Endothelial cell of umbilical vein (primary cell): ENCODE measurements around the gene AAGAB. TPM values are rescaled to one million over a fixed set of nuclear protein-coding genes. Genes with fewer than 3 reads are reported as not detected.
A peak's percentile ranks its signal among the peaks of the same experiment; 100 is the strongest.

Experiments used
- BruUV-seq: library from RNA; stranded (reverse); fragments of 400-500 nt; replicated peaks from 2 replicates; lab custom pipeline; 2021; lab: Mats Ljungman, UMichigan
- CTCF ChIA-PET: fragments of 300-600, 350-600 bp; sonication (Branson Sonifier 250); formaldehyde crosslinking; loops from one replicate; lab custom pipeline; 2021; ENCODE audit warnings: antibody characterized with exemption, inconsistent platforms; lab: Charles Lee
- POLR2A ChIA-PET: fragments of 300-600, 350-600 bp; sonication (Branson Sonifier 250); formaldehyde crosslinking; loops from one replicate; lab custom pipeline; 2021; ENCODE audit warnings: antibody characterized with exemption, inconsistent platforms; lab: Charles Lee
- DNase-seq: peaks from one replicate; pipeline ENCODE4 v3.0.0-alpha.2; 2011; ENCODE audit warnings: low read depth, low spot score
- FAIRE-seq: peaks from 2 replicates; lab custom pipeline; 2011; peaks lifted over from hg19 to GRCh38; lab: Jason Lieb, UNC
- H2AFZ ChIP-seq: 2 replicates; pipeline ENCODE4 v1.6.0; 2012; ENCODE audit warnings: low read depth, low read length, control low read depth, inconsistent platforms
- H3K27ac ChIP-seq: 2 replicates; pipeline ENCODE4 v1.5.1; 2011; ENCODE audit warnings: low read depth, mild to moderate bottlenecking, control low read depth, low read length, moderate library complexity; ENCODE audit not compliant: insufficient read depth
- H3K27me3 ChIP-seq, 2 experiments: 2 replicates each; pipeline versions ENCODE4 v1.6.0 to v1.6.1; 2011; ENCODE audit warnings: low read length in 2 of 2, mixed read lengths in 1 of 2; ENCODE audit not compliant: control insufficient read depth in 2 of 2, insufficient read depth in 2 of 2
- H3K36me3 ChIP-seq, 2 experiments: 2 replicates in 1 of 2; 3 replicates in 1 of 2; pipeline ENCODE4 v1.5.1; 2011; ENCODE audit warnings: low read length in 2 of 2, mild to moderate bottlenecking in 1 of 2, moderate library complexity in 1 of 2; ENCODE audit not compliant: control insufficient read depth in 2 of 2, insufficient read depth in 2 of 2; ENCODE audit errors: extremely low read depth in 1 of 2
- H3K4me1 ChIP-seq: 3 replicates; pipeline ENCODE4 v1.5.1; 2011; ENCODE audit warnings: mild to moderate bottlenecking, low read length; ENCODE audit not compliant: control insufficient read depth, insufficient read depth; ENCODE audit errors: extremely low read depth
- H3K4me2 ChIP-seq: 2 replicates; pipeline ENCODE4 v1.6.1; 2011; ENCODE audit warnings: low read length, control low read depth, mixed read lengths; ENCODE audit not compliant: insufficient read depth
- H3K4me3 ChIP-seq, 3 experiments: fragments of 200-600 bp in 1 of 3; sonication (generic), shearing (Covaris generic) in 1 of 3; replicated peaks in 1 of 3; 2 replicates each; pipeline ENCODE4 v1.5.1; 2011 to 2016; ENCODE audit warnings: control low read depth in 3 of 3, low read length in 3 of 3, mild to moderate bottlenecking in 2 of 3, inconsistent platforms in 1 of 3, low read depth in 1 of 3, moderate library complexity in 1 of 3; ENCODE audit not compliant: insufficient read depth in 1 of 3
- H3K79me2 ChIP-seq: 2 replicates; pipeline ENCODE4 v1.6.0; 2012; ENCODE audit warnings: low read length, inconsistent platforms; ENCODE audit not compliant: control insufficient read depth, insufficient read depth
- H3K9ac ChIP-seq: replicated peaks from 2 replicates; pipeline ENCODE3; 2011; ENCODE audit warnings: low read length, control low read depth; ENCODE audit not compliant: insufficient read depth; ENCODE audit errors: extremely low read depth
- H3K9me1 ChIP-seq: replicated peaks from 3 replicates; pipeline ENCODE4 v1.6.0; 2011; ENCODE audit warnings: mild to moderate bottlenecking, low read length; ENCODE audit not compliant: control insufficient read depth, insufficient read depth; ENCODE audit errors: extremely low read depth
- H3K9me3 ChIP-seq: replicated peaks from 2 replicates; pipeline ENCODE4 v1.5.1; 2012; ENCODE audit warnings: low read length, inconsistent platforms; ENCODE audit not compliant: control insufficient read depth, insufficient read depth
- H4K20me1 ChIP-seq: replicated peaks from 2 replicates; pipeline ENCODE3; 2011; ENCODE audit warnings: mild to moderate bottlenecking, low read length; ENCODE audit not compliant: control insufficient read depth, insufficient read depth; ENCODE audit errors: extremely low read depth
- EZH2 ChIP-seq: IDR thresholded peaks from 2 replicates; pipeline ENCODE4 v1.6.1; 2012; ENCODE audit warnings: borderline replicate concordance, low read depth, mild to moderate bottlenecking, moderate library complexity, low read length, inconsistent platforms; ENCODE audit not compliant: severe bottlenecking
- FOS ChIP-seq: IDR thresholded peaks from 2 replicates; pipeline ENCODE4 v1.6.1; 2011; ENCODE audit warnings: mild to moderate bottlenecking, low read length, moderate library complexity, borderline replicate concordance; ENCODE audit not compliant: insufficient read depth
- GATA2 ChIP-seq: IDR thresholded peaks from 2 replicates; pipeline ENCODE4 v1.7.0; 2011; ENCODE audit warnings: low read depth, mild to moderate bottlenecking, moderate library complexity, mixed read lengths, low read length; ENCODE audit not compliant: insufficient read length, insufficient read depth
- JUN ChIP-seq: IDR thresholded peaks from 2 replicates; pipeline ENCODE4 v1.6.1; 2011; ENCODE audit warnings: borderline replicate concordance, low read depth; ENCODE audit not compliant: insufficient read length, insufficient read depth
- MYC ChIP-seq: IDR thresholded peaks from one replicate; pipeline ENCODE4 v1.6.1; 2011; ENCODE audit warnings: mild to moderate bottlenecking, low read depth, low read length
- POLR2A ChIP-seq: IDR thresholded peaks from 2 replicates; pipeline ENCODE4 v1.6.1; 2012; ENCODE audit warnings: low read depth, mild to moderate bottlenecking, control low read depth, low read length
- POLR2AphosphoS5 ChIP-seq: IDR thresholded peaks from 2 replicates; pipeline ENCODE4 v1.6.1; 2012; ENCODE audit warnings: low read depth, mild to moderate bottlenecking, control low read depth, low read length, moderate library complexity; ENCODE audit not compliant: insufficient read depth
- dilution Hi-C: fragments of 300-500 bp; cut with MboI; formaldehyde crosslinking; loops from one replicate; pipeline ENCODE4 v1.15.0; 2019; ENCODE audit warnings: low sequenced_read_pairs; ENCODE audit not compliant: extremely low pct_ligation_motif_present
- intact Hi-C: fragments of 100-400 bp; cut with micrococcal nuclease; formaldehyde crosslinking; loops from one replicate; pipeline ENCODE4 v1.10.0; 2022
- polyA plus RNA-seq, 4 experiments: library from polyadenylated mRNA; depleted of rRNA in 3 of 4; stranded (reverse) in 3 of 4; unstranded in 1 of 4; fragments of >200 nt; gene quantifications; 2 replicates each; pipeline versions ENCODE4 v1.2.1 to v1.2.3, GENCODE V29; 2011 to 2012; ENCODE audit warnings: missing spikeins in 1 of 4
- total RNA-seq: library from RNA; stranded (reverse); gene quantifications from 2 replicates; pipeline ENCODE4 v1.2.3, GENCODE V29; 2021
- TF ChIP-seq, protein P1 (sequence below), 2 donors: IDR thresholded peaks; 1 replicate in 1 of 2; 2 replicates in 1 of 2; pipeline ENCODE4 v1.5.1; 2011; ENCODE audit warnings: low read length in 2 of 2, mild to moderate bottlenecking in 2 of 2, moderate library complexity in 2 of 2, control low read depth in 1 of 2, inconsistent platforms in 1 of 2, low read depth in 1 of 2; ENCODE audit not compliant: insufficient read depth in 1 of 2; ENCODE audit errors: extremely low read depth in 1 of 2
- TF ChIP-seq, protein P2 (sequence below): IDR thresholded peaks from 2 replicates; pipeline ENCODE4 v1.6.1; 2011; ENCODE audit not compliant: insufficient read depth, insufficient read length

AAGAB gene
- total and polyA plus RNA-seq, 2 donors (not counting 3 experiments of a cell fraction or from before 2014, with no cell fraction given): 21.2 to 42.6 TPM

DNA sequence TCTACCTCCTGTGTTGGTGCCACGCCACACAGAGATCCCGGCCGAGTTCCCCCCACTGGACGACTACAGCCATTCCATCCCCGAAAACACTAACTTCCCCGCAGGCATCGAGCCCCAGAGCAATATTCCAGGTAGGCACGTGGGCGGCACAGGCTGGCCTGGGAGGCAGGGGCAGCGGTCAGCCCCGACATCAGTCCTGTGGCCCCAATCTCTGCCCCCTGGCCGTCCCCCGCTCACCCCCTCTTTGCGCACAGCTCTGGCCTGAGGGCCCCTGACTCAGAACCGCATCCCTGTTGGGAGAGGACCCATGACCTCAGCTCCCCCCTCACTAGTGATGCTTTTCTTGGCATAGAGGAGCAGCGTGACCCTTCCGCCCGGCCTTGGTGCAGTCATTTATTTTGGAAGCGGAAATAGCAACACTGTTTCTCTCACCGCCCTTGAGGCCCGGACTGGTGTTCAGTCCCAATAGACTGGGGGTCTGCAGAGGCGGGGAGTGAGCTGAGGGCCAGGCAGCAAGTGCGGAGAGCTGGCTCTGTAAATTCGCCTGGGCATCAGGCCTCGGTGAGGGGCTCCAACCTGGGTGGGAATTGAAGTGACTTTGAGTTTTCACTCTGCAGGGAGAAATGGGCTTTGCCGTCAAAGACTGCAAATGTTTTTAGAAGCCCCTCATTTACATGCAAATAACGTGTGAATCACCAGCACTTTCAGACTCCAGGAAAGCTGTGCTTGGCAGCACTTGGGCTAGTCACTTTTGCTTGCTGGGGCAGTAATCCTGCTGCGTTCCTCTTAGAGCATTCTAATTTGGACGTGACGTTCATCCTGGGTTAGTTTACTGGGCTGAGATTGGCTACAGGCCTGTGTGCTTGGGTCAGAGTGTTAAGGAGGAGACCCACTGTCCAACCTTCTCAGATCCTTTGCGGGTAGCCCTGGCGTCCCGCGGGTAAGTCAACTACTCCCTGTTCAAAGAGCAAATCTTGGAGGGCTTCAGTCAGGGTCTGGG lies 88.9 kb downstream of the AAGAB start:
- TF ChIP-seq POLR2AphosphoS5: peak; percentile 58
- TF ChIP-seq JUN: no peak
- no peak for TF ChIP-seq POLR2A
- TF ChIP-seq FOS: peak; percentile 5
- TF ChIP-seq, protein P1, sequence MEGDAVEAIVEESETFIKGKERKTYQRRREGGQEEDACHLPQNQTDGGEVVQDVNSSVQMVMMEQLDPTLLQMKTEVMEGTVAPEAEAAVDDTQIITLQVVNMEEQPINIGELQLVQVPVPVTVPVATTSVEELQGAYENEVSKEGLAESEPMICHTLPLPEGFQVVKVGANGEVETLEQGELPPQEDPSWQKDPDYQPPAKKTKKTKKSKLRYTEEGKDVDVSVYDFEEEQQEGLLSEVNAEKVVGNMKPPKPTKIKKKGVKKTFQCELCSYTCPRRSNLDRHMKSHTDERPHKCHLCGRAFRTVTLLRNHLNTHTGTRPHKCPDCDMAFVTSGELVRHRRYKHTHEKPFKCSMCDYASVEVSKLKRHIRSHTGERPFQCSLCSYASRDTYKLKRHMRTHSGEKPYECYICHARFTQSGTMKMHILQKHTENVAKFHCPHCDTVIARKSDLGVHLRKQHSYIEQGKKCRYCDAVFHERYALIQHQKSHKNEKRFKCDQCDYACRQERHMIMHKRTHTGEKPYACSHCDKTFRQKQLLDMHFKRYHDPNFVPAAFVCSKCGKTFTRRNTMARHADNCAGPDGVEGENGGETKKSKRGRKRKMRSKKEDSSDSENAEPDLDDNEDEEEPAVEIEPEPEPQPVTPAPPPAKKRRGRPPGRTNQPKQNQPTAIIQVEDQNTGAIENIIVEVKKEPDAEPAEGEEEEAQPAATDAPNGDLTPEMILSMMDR (IDR thresholded peaks at IDR 0.05; ENCODE audit: extremely low read depth in 1 of 2, insufficient read depth in 1 of 2, low read depth in 1 of 2, low read length in 2 of 2): no peak
- no peak for TF ChIP-seq EZH2
- no peak for TF ChIP-seq MYC
- TF ChIP-seq, protein P2, sequence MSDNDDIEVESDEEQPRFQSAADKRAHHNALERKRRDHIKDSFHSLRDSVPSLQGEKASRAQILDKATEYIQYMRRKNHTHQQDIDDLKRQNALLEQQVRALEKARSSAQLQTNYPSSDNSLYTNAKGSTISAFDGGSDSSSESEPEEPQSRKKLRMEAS: no peak
- no peak for TF ChIP-seq GATA2
- ChIA-PET POLR2A (interaction anchor here (0.9 to 2.3 kb wide), 2 partner anchors 13 to 17 kb away, joined by 3 to 6 read pairs; no protein-coding TSS in a partner anchor), CTCF (interaction anchor here (1.2 to 1.7 kb wide), 3 partner anchors 17 to 268 kb away, joined by 3 to 5 read pairs (median 4); no protein-coding TSS in a partner anchor)
- H3K27ac ChIP-seq: peak overlapping the region; percentile 83
- H3K4me1 ChIP-seq: peaks cover 51% of the 10 kb centered on the region
- H3K9me1 ChIP-seq: no peaks in the 10 kb centered on the region
- H2AFZ ChIP-seq: no peak overlapping the region
- DNase-seq (peak; percentile 87), FAIRE-seq (peak; percentile 83)
- no peaks in the 10 kb centered on the region for H3K9me3 ChIP-seq
- peak overlapping the region; percentile 45 for H3K9ac ChIP-seq
- no peaks in the 10 kb centered on the region for H3K27me3 ChIP-seq
- H3K4me3 ChIP-seq: no peak overlapping the region
- H4K20me1 ChIP-seq: no peaks in the 10 kb centered on the region
- peaks cover 74% of the 10 kb centered on the region for H3K79me2 ChIP-seq
- BruUV-seq: no TSS peak
- H3K4me2 ChIP-seq: peak overlapping the region; percentile 43
- H3K36me3 ChIP-seq: peaks cover 12 to 18% of the 10 kb centered on the region in 2 experiments
- dilution Hi-C loops (no loop called here), intact Hi-C loops (no loop called here)
